ENCODE data around the gene ODF4.

DNA sequence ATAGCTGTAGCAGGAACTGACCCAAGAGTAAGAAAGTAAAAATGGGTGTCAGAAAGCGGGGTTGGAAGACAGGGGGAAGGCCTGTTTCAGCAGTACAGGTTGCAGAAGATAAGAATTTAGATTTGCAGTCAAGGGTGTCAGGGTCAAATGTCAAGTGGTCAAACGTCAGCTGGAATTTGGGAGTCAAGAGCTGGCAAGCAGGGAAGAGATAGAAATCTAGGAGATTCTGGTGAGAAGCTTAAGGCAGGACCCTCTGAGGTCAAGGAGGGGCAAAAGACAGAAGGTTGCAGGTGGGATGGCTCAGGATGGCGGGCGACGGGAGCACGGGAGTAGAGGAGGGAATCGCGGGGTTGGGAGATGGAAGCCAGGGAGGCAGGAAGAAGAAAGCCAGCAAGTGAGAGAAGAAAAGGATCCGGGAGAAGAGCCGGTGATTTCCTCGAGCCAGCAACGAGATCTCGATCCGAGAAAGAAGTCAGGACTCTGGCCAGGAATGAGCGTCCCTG is 44.8 kb upstream of the ODF4 start:
- TF ChIP-seq POLR2A (IDR thresholded peaks at IDR 0.05; ENCODE audit: low read length) (no peak), GATA1 (IDR thresholded peaks at IDR 0.05; ENCODE audit: low read depth, low read length) (no peak)
